NOMO-1 treated with DMSO at 0.1 percent for 48 hours (cell line): ENCODE results near the gene HPS4.
"Not testable (repeated sequence)": the region's sequence is repeated elsewhere in the genome, so short reads cannot be mapped to it uniquely, and the experiment has no call there.

Experiments
- DNase-seq: peaks from one replicate; lab custom pipeline; 2025; ENCODE audit not compliant: unreplicated experiment; lab: John Stamatoyannopoulos, UW

The HPS4 gene

DNA sequence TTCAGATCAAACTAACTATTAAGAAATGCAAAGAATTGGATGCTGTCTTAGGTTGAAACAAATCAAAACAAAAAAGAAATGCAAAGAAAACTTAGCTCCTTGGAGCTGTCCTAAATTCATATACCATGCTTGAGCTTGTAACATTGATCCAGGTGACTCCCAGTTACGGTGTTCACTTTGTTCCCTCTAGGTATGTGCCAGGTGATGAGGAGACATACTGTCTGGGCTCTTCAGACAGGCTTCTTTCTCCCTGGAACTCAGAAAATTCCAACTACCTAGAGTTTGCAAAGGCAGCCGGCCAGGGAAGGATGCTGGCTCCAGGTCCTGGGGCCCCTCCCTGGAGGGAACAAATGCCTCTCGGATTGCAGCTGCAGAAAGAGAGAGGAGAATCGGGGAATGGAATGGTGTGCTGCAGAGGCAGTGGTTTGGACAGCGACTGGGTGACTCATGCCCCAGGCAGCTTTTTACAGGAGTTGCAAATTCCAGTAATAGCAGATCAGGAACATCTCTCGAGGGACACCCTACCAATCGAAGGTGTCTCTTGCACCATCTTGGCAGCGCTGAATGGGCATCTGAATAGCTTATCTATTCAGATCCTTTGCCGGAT lies 66.8 kb downstream of the HPS4 start:
- DNase-seq, result no peak

DNA sequence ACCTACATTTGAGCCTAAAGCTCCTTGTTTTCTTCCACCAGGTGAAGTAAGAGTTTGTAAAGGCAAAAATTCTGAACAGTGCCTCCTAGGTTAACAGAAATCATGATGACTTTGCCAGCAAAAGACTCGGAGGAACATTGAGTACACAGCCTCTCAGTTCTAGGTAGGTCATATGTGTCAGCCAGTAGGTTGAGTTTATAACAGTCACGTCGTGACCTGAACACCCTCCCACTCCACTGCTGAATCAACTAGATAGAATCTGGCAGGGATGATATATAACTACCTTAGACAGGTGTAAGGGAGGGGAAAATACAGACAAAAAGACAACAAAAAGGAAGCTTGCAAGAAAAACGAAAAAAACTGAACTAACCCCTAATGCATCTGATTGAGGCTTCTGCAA lies 67.3 kb downstream of the HPS4 start:
- DNase-seq, result no peak

- no peak for DNase-seq
Observed at GRCh38 chr22:26414347-26414746, 69.2 kb downstream of the HPS4 start.

DNA sequence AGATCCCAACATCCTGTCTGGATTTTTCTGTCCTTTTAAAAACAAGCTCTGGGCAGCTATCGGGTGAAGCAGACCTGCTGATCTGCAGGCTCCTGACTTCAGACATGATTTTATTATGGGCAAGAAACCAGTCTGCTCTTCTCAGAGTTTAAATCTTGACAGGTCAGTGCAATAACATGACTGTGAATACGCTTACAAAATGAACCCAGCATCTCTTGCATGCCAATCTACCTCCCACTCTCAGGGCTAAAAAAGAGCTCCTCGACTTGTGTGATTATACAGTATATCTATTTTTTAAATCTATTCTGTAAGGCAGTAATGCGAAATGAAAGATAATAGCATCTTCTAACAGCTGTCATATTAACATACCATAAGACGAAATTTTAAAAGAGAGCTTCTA lies 73.2 kb downstream of the HPS4 start:
- DNase-seq, result no peak

DNA sequence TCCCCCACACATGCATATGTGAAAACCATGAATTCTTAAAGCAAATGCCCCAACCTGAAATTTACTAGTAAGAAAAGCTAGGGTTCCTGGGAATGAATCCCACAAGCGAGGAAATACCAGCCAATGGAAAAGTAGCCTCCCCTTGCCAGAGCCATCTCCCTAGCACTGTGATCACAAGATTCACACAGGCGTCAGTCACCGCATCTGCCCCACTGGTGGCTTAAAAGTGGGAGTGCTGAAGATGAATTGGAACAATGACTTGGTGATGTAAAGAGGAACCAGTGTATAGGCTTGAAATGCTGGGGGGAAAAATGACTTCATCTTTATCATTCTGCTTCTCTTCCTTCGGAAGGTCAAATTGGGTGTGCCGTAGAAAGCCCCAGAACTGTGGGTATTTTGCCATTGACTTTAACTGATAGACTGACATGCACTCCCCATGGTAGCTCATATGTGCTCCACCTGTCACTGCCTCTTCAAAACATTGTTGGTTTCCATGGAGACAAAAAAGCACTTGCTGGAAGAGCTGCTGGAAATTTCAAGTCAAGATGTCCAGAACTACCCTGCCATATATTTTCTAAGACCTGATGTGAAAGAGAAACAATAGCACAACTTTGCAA lies 73.8 kb downstream of the HPS4 start:
- DNase-seq, result no peak

DNA sequence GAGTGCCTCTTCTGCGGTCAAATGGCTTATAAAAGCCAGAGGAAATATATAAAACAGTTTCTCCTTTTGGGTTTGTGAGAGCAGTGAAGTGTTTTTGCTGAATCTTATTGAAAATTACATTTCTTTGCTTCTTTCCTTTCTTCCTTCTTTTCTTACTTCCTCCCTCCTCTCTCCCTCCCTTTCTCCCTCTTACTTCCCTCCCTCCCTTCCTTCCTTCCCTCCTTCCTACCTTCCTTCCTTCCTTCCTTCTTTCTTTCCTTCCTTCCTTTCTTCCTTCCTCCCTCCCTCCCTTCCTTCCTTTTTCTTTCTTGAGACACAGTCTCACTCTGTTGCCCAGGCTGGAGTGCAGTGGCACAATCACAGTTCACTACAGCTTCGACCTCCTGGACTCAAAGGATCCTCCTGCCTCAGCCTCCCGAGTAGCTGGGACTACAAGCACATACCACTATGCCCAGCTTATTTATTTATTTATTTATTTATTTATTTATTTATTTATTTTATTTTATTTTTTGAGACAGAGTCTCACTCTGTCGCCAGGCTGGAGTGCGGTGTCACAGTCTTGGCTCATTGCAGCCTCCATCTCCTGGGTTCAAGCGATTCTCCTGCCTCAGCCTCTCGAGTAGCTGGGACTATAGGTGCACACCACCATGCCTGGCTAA lies 74.9 kb downstream of the HPS4 start:
- not testable (repeated sequence) for DNase-seq

DNA sequence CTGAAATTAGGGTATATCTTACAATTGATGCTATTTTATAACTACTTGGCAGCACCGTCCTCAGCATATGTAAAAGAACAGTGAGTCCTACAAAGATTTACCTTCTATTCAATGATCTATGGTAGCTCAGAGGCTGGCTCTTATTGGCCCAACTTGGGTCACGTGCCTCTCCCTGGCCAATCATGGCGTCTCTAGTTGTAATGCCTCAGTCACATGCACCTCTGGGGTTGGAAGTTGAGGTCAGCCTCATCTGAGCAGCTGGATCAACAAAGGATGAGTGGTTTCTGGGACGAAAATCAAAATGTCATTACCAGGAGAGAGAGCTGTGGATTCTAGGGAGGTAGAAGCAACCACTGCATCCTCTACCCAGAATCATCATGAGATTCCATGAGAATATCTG lies 77.5 kb downstream of the HPS4 start:
- no peak for DNase-seq

- DNase-seq, result peak; percentile 88
Observed at GRCh38 chr22:26404851-26405421, 78.6 kb downstream of the HPS4 start.

DNA sequence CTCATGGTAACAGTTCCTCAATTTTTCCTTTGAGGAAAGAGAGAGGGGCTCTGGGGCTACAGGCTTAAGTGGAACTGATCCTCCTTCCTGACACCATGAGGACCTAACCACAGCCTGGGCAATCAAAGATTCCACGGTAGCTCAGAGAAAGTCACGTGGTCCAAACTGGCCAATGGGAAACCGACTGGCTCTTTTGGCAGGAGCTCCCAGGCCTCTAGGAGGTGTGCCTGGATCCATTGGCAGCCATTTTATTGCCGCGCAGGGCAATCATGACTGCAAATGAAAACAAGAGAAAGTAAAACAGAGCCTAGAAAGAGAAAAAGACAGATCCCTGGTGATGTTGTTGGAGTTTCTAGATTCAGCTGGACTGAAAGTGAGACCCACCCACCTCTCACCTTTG lies 81.9 kb downstream of the HPS4 start:
- no peak for DNase-seq
